Neural cell (in vitro differentiated cells): ENCODE measurements around the gene RPS6KC1. TPM values are rescaled to one million over a fixed set of nuclear protein-coding genes. Genes with fewer than 3 reads are reported as not detected.

ENCODE experiments used
- H2AFZ ChIP-seq: fragments of 200-600, 300-800 bp; sonication (generic), shearing (Covaris generic); 2 replicates; pipeline ENCODE4 v1.6.0; 2014; ENCODE audit warnings: low read depth, mild to moderate bottlenecking, antibody characterized with exemption, low read length, moderate library complexity
- H3F3A ChIP-seq: fragments of 200-600 bp; shearing (Covaris generic); 2 replicates; pipeline ENCODE4 v1.6.1; 2016; ENCODE audit warnings: mild to moderate bottlenecking, moderate library complexity, mixed read lengths, antibody characterized with exemption, low read length; ENCODE audit not compliant: insufficient read depth, poor library complexity, severe bottlenecking
- H3K27ac ChIP-seq: fragments of 200-600, 300-800 bp; sonication (generic), shearing (Covaris generic); 2 replicates; pipeline ENCODE4 v1.5.1; 2014; ENCODE audit warnings: mild to moderate bottlenecking, low read length, moderate library complexity
- H3K27me3 ChIP-seq: fragments of 300-800, 200-600 bp; sonication (generic), shearing (Covaris generic); 2 replicates; pipeline ENCODE4 v1.6.0; 2014; ENCODE audit warnings: mild to moderate bottlenecking, low read depth, low read length, moderate library complexity; ENCODE audit not compliant: insufficient read depth
- H3K36me3 ChIP-seq: fragments of 300-800, 200-600 bp; sonication (generic), shearing (Covaris generic); 2 replicates; pipeline ENCODE4 v1.5.1; 2014; ENCODE audit warnings: mild to moderate bottlenecking, antibody characterized with exemption, low read length, moderate library complexity; ENCODE audit not compliant: insufficient read depth
- H3K4me2 ChIP-seq: fragments of 300-800, 200-600 bp; sonication (generic), shearing (Covaris generic); 2 replicates; pipeline ENCODE4 v1.6.0; 2014; ENCODE audit warnings: mild to moderate bottlenecking, low read length
- H3K4me3 ChIP-seq: fragments of 300-800, 200-600 bp; sonication (generic), shearing (Covaris generic); 2 replicates; pipeline ENCODE4 v1.5.1; 2014; ENCODE audit warnings: mild to moderate bottlenecking, low read length, moderate library complexity
- H3K79me2 ChIP-seq: fragments of 200-600 bp; shearing (Covaris generic); replicated peaks from 2 replicates; pipeline ENCODE4 v1.6.0; 2014; ENCODE audit warnings: mild to moderate bottlenecking, low read length, moderate library complexity; ENCODE audit not compliant: insufficient read depth
- H3K9ac ChIP-seq: fragments of 300-800, 200-600 bp; sonication (generic), shearing (Covaris generic); 2 replicates; pipeline ENCODE4 v1.6.1; 2016; ENCODE audit warnings: mild to moderate bottlenecking, low read length, mixed read lengths
- H3K9me2 ChIP-seq: fragments of 200-600 bp; shearing (Covaris generic); 2 replicates; pipeline ENCODE4 v1.6.1; 2016; ENCODE audit warnings: mild to moderate bottlenecking, low read length, mixed read lengths; ENCODE audit not compliant: insufficient read depth
- H3K9me3 ChIP-seq: fragments of 200-600, 300-800 bp; sonication (generic), shearing (Covaris generic); 2 replicates; pipeline ENCODE4 v1.6.1; 2016; ENCODE audit warnings: mild to moderate bottlenecking, mixed run types, low read length, moderate library complexity, mixed read lengths
- H4K20me1 ChIP-seq: fragments of 200-600 bp; shearing (Covaris generic); 2 replicates; pipeline ENCODE4 v1.6.1; 2016; ENCODE audit warnings: mild to moderate bottlenecking, mixed run types; ENCODE audit not compliant: insufficient read depth
- EP300 ChIP-seq: fragments of 450-650 bp; conservative IDR thresholded peaks from 2 replicates; pipeline ENCODE4 v1.6.1; 2014; ENCODE audit warnings: antibody characterized with exemption, mild to moderate bottlenecking, moderate library complexity; ENCODE audit not compliant: poor library complexity, severe bottlenecking
- EZH2 ChIP-seq: fragments of 200-600, 300-800 bp; shearing (Covaris generic), sonication (generic); IDR thresholded peaks from 2 replicates; pipeline ENCODE4 v1.6.1; 2014; ENCODE audit warnings: antibody characterized with exemption, low read length, borderline replicate concordance, mild to moderate bottlenecking; ENCODE audit not compliant: insufficient read depth, poor library complexity, severe bottlenecking
- MXI1 ChIP-seq: fragments of 450-650 bp; conservative IDR thresholded peaks from 2 replicates; pipeline ENCODE4 v1.6.1; 2014; ENCODE audit warnings: antibody characterized with exemption, mild to moderate bottlenecking; ENCODE audit not compliant: poor library complexity, severe bottlenecking
- POLR2AphosphoS5 ChIP-seq: IDR thresholded peaks from 2 replicates; pipeline ENCODE4 v1.6.1; 2012
- RAD21 ChIP-seq: fragments of 450-650 bp; conservative IDR thresholded peaks from 2 replicates; pipeline ENCODE4 v1.6.1; 2014; ENCODE audit warnings: antibody characterized with exemption, mild to moderate bottlenecking, moderate library complexity
- SMC3 ChIP-seq: fragments of 450-650 bp; conservative IDR thresholded peaks from 2 replicates; pipeline ENCODE4 v1.6.1; 2014; ENCODE audit warnings: antibody characterized with exemption, mild to moderate bottlenecking, moderate library complexity; ENCODE audit not compliant: poor library complexity
- TAF1 ChIP-seq: IDR thresholded peaks from 2 replicates; pipeline ENCODE4 v1.6.1; 2012; ENCODE audit warnings: low read depth
- polyA plus RNA-seq: library from polyadenylated mRNA; depleted of rRNA; stranded (reverse); fragments of >200 nt; gene quantifications from 2 replicates; pipeline ENCODE4 v1.2.3, GENCODE V29; 2014
- TF ChIP-seq, protein P1 (sequence below): fragments of 450-650 bp; IDR thresholded peaks from 2 replicates; pipeline ENCODE4 v1.5.1; 2014; ENCODE audit warnings: antibody characterized with exemption, mild to moderate bottlenecking, moderate library complexity; ENCODE audit not compliant: poor library complexity, severe bottlenecking
- TF ChIP-seq, protein P2 (sequence below): IDR thresholded peaks from 2 replicates; pipeline ENCODE4 v1.6.1; 2012; ENCODE audit warnings: borderline replicate concordance

Gene RPS6KC1
- polyA plus RNA-seq, 1 donor from 2014 or later = 28.1 TPM

DNA sequence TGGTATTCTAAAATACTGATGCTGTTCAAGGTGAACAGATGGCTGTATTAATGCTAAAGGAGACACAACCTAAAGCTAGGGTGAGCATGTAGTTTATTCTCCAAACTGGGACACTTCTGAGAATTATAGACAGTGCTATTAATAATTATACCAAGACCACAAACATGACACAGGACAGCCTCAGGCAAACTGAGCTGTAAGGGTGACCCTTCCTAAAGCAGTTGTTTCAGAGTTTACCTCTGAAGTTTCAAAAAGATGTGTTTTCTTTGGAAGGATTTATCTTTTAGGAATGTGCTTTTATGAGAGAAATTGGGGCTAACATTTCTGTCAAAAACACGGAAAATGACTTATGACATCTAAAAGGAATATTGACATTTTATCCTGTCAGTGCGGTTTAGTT lies 68.8 kb downstream of the RPS6KC1 start:
- no peak overlapping the region for H3K4me2 ChIP-seq

DNA sequence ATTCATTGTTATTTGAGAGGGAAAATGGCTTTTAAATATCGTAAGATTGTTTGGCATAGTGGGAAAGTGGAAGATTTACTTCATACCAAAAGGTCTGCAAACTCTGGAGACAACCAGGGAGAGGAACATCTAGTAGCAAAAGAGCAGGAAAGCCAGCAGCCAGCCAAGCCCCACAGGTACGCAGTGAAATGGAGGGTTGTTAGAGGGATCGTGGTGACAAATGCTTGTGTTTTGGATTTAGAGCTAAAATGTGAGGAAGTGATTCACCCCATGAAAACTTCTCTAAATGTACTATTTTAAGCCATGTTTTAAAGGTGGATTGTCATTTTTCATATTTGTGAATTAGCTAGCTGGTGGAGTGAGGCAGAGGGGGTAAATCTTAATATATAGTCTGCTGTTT lies 69.3 kb downstream of the RPS6KC1 start:
- H3K4me2 ChIP-seq = no peak overlapping the region
- H2AFZ ChIP-seq = no peak overlapping the region

More for the DNA sequence above, 68.8 kb downstream of the RPS6KC1 start:
- H3K4me3 ChIP-seq = no peak overlapping the region
- no peaks in the 10 kb centered on the region for H3K9me3 ChIP-seq
- H3F3A ChIP-seq = no peaks in the 10 kb centered on the region
- H3K36me3 ChIP-seq = no peaks in the 10 kb centered on the region
- no peak overlapping the region for H3K27ac ChIP-seq
- no peaks in the 10 kb centered on the region for H3K79me2 ChIP-seq
- no peaks in the 10 kb centered on the region for H3K27me3 ChIP-seq
- no peaks in the 10 kb centered on the region for H3K9me2 ChIP-seq
- TF ChIP-seq EZH2 = no peak
- no peak for TF ChIP-seq TAF1
- TF ChIP-seq, protein P1, sequence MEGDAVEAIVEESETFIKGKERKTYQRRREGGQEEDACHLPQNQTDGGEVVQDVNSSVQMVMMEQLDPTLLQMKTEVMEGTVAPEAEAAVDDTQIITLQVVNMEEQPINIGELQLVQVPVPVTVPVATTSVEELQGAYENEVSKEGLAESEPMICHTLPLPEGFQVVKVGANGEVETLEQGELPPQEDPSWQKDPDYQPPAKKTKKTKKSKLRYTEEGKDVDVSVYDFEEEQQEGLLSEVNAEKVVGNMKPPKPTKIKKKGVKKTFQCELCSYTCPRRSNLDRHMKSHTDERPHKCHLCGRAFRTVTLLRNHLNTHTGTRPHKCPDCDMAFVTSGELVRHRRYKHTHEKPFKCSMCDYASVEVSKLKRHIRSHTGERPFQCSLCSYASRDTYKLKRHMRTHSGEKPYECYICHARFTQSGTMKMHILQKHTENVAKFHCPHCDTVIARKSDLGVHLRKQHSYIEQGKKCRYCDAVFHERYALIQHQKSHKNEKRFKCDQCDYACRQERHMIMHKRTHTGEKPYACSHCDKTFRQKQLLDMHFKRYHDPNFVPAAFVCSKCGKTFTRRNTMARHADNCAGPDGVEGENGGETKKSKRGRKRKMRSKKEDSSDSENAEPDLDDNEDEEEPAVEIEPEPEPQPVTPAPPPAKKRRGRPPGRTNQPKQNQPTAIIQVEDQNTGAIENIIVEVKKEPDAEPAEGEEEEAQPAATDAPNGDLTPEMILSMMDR = no peak
- no peak for TF ChIP-seq MXI1
- TF ChIP-seq POLR2AphosphoS5 = no peak
- no peak for TF ChIP-seq SMC3
- no peak for TF ChIP-seq RAD21
- TF ChIP-seq, protein P2, sequence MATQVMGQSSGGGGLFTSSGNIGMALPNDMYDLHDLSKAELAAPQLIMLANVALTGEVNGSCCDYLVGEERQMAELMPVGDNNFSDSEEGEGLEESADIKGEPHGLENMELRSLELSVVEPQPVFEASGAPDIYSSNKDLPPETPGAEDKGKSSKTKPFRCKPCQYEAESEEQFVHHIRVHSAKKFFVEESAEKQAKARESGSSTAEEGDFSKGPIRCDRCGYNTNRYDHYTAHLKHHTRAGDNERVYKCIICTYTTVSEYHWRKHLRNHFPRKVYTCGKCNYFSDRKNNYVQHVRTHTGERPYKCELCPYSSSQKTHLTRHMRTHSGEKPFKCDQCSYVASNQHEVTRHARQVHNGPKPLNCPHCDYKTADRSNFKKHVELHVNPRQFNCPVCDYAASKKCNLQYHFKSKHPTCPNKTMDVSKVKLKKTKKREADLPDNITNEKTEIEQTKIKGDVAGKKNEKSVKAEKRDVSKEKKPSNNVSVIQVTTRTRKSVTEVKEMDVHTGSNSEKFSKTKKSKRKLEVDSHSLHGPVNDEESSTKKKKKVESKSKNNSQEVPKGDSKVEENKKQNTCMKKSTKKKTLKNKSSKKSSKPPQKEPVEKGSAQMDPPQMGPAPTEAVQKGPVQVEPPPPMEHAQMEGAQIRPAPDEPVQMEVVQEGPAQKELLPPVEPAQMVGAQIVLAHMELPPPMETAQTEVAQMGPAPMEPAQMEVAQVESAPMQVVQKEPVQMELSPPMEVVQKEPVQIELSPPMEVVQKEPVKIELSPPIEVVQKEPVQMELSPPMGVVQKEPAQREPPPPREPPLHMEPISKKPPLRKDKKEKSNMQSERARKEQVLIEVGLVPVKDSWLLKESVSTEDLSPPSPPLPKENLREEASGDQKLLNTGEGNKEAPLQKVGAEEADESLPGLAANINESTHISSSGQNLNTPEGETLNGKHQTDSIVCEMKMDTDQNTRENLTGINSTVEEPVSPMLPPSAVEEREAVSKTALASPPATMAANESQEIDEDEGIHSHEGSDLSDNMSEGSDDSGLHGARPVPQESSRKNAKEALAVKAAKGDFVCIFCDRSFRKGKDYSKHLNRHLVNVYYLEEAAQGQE = no peak
- no peak for TF ChIP-seq EP300
- H3K9ac ChIP-seq = no peak overlapping the region
- H2AFZ ChIP-seq = no peak overlapping the region
- no peaks in the 10 kb centered on the region for H4K20me1 ChIP-seq

More for the DNA sequence above, 69.3 kb downstream of the RPS6KC1 start:
- H4K20me1 ChIP-seq = no peaks in the 10 kb centered on the region
- no peaks in the 10 kb centered on the region for H3K9me3 ChIP-seq
- H3K79me2 ChIP-seq = no peaks in the 10 kb centered on the region
- H3K27ac ChIP-seq = no peak overlapping the region
- no peaks in the 10 kb centered on the region for H3K9me2 ChIP-seq
- no peaks in the 10 kb centered on the region for H3K27me3 ChIP-seq
- H3K36me3 ChIP-seq = no peaks in the 10 kb centered on the region
- TF ChIP-seq SMC3 (no peak), MXI1 (no peak), EP300 (no peak), RAD21 (no peak), POLR2AphosphoS5 (no peak), TAF1 (no peak), EZH2 (no peak)
- TF ChIP-seq, protein P1 = no peak
- TF ChIP-seq, protein P2 = no peak
- H3F3A ChIP-seq = no peaks in the 10 kb centered on the region
- no peak overlapping the region for H3K4me3 ChIP-seq
- no peak overlapping the region for H3K9ac ChIP-seq
